Keratinocyte (primary cell): ENCODE data around the gene CPSF3. TPM values are rescaled to one million over a fixed set of nuclear protein-coding genes. Genes with fewer than 3 reads are reported as not detected.

ENCODE experiments used
- DNase-seq: peaks from one replicate; pipeline ENCODE4 v3.0.0-alpha.2; 2011; ENCODE audit warnings: low read depth, missing footprints, low spot score
- FAIRE-seq: peaks from 2 replicates; lab custom pipeline; 2011; peaks lifted over from hg19 to GRCh38; lab: Jason Lieb, UNC
- H2AFZ ChIP-seq: 2 replicates; pipeline ENCODE4 v1.6.0; 2012; ENCODE audit warnings: low read length, control low read depth, inconsistent platforms; ENCODE audit not compliant: control insufficient read depth
- H3K27ac ChIP-seq: 2 replicates; pipeline ENCODE4 v1.5.1; 2011; ENCODE audit warnings: low read length; ENCODE audit not compliant: control insufficient read depth, insufficient read depth
- H3K27me3 ChIP-seq: 3 replicates; pipeline ENCODE4 v1.6.0; 2011; ENCODE audit warnings: low read length; ENCODE audit not compliant: control insufficient read depth, insufficient read depth; ENCODE audit errors: extremely low read depth
- H3K36me3 ChIP-seq, 2 experiments: 2 replicates in 1 of 2; 3 replicates in 1 of 2; pipeline ENCODE4 v1.5.1; 2011; ENCODE audit warnings: low read length in 2 of 2, mild to moderate bottlenecking in 1 of 2; ENCODE audit not compliant: control insufficient read depth in 2 of 2, insufficient read depth in 2 of 2; ENCODE audit errors: extremely low read depth in 1 of 2
- H3K4me1 ChIP-seq: 3 replicates; pipeline ENCODE4 v1.5.1; 2011; ENCODE audit warnings: low read length; ENCODE audit not compliant: control insufficient read depth, insufficient read depth; ENCODE audit errors: extremely low read depth
- H3K4me2 ChIP-seq: 3 replicates; pipeline ENCODE4 v1.6.0; 2011; ENCODE audit warnings: low read depth, low read length; ENCODE audit not compliant: control insufficient read depth, insufficient read depth; ENCODE audit errors: extremely low read depth
- H3K4me3 ChIP-seq, 3 experiments: fragments of 200-600 bp in 1 of 3; sonication (generic) in 1 of 3; 2 replicates in 2 of 3; 3 replicates in 1 of 3; pipeline ENCODE4 v1.5.1; 2011 to 2016; ENCODE audit warnings: low read length in 3 of 3, mild to moderate bottlenecking in 3 of 3, control low read depth in 2 of 3, inconsistent platforms in 1 of 3, low read depth in 1 of 3, mixed read lengths in 1 of 3, mixed run types in 1 of 3, moderate library complexity in 1 of 3; ENCODE audit not compliant: control insufficient read depth in 2 of 3, insufficient read depth in 2 of 3; ENCODE audit errors: extremely low read depth in 1 of 3
- H3K79me2 ChIP-seq: 2 replicates; pipeline ENCODE4 v1.6.0; 2012; ENCODE audit warnings: low read length; ENCODE audit not compliant: control insufficient read depth, insufficient read depth
- H3K9ac ChIP-seq: 3 replicates; pipeline ENCODE4 v1.6.0; 2011; ENCODE audit warnings: low read length; ENCODE audit not compliant: control insufficient read depth, insufficient read depth; ENCODE audit errors: extremely low read depth
- H3K9me1 ChIP-seq: 3 replicates; pipeline ENCODE4 v1.6.0; 2011; ENCODE audit warnings: low read length; ENCODE audit not compliant: control insufficient read depth, insufficient read depth; ENCODE audit errors: extremely low read depth
- H3K9me3 ChIP-seq: 2 replicates; pipeline ENCODE4 v1.5.1; 2012; ENCODE audit warnings: low read depth, low read length; ENCODE audit not compliant: control insufficient read depth
- H4K20me1 ChIP-seq: 3 replicates; pipeline ENCODE4 v1.6.0; 2011; ENCODE audit warnings: low read length; ENCODE audit not compliant: control insufficient read depth, insufficient read depth; ENCODE audit errors: extremely low read depth
- CTCF ChIP-seq, 3 experiments: IDR thresholded peaks in 1 of 3; conservative IDR thresholded peaks in 1 of 3; optimal IDR thresholded peaks in 1 of 3; 2 replicates in 2 of 3; 3 replicates in 1 of 3; pipeline versions ENCODE3 to v1.5.1; 2011; ENCODE audit warnings: low read length in 3 of 3, mild to moderate bottlenecking in 3 of 3, moderate library complexity in 2 of 3, control low read depth in 1 of 3, inconsistent platforms in 1 of 3; ENCODE audit not compliant: insufficient read depth in 2 of 3; ENCODE audit errors: extremely low read depth in 1 of 3
- EZH2 ChIP-seq: IDR thresholded peaks from one replicate; pipeline ENCODE4 v1.6.1; 2012; ENCODE audit warnings: inconsistent platforms, mild to moderate bottlenecking, low read length, moderate library complexity
- dilution Hi-C: fragments of 300-500 bp; cut with MboI; formaldehyde crosslinking; loops from one replicate; pipeline ENCODE4 v1.7.0; 2020; ENCODE audit warnings: low sequenced_read_pairs; ENCODE audit not compliant: extremely low pct_ligation_motif_present
- polyA plus RNA-seq, 5 experiments: library from polyadenylated mRNA; depleted of rRNA in 3 of 5; stranded (reverse) in 3 of 5; stranded (forward) in 1 of 5; unstranded in 1 of 5; fragments of >200 nt; gene quantifications; 1 replicate in 1 of 5; 2 replicates in 3 of 5; 3 replicates in 1 of 5; pipeline versions ENCODE4 v1.2.1 to v1.2.3, GENCODE V29; 2011 to 2012; ENCODE audit warnings: missing spikeins in 2 of 5, low read depth in 1 of 5, low replicate concordance in 1 of 5

CPSF3 gene
- polyA plus RNA-seq, 1 donor (not counting 4 experiments of a cell fraction or from before 2014, with no cell fraction given): 31.1 TPM

- H3K4me3 ChIP-seq: no peak overlapping the region
- no peak for TF ChIP-seq CTCF (optimal IDR thresholded peaks at IDR 0.05 in 1 of 3, IDR thresholded peaks at IDR 0.05 in 1 of 3, conservative IDR thresholded peaks at IDR 0.05 in 1 of 3; ENCODE audit: extremely low read depth in 1 of 3, insufficient read depth in 2 of 3, low read length in 3 of 3)
- TF ChIP-seq EZH2: no peak
- H3K9me3 ChIP-seq: no peaks in the 10 kb centered on the region
- H4K20me1 ChIP-seq: no peaks in the 10 kb centered on the region
- DNase-seq (no peak), FAIRE-seq (no peak)
- no peaks in the 10 kb centered on the region for H3K4me1 ChIP-seq
- no peak overlapping the region for H2AFZ ChIP-seq
- no peak overlapping the region for H3K9ac ChIP-seq
- H3K27me3 ChIP-seq: no peaks in the 10 kb centered on the region
- peaks cover 1 to 5% of the 10 kb centered on the region in 2 experiments for H3K36me3 ChIP-seq
- H3K27ac ChIP-seq: no peak overlapping the region
- no peaks in the 10 kb centered on the region for H3K9me1 ChIP-seq
- H3K4me2 ChIP-seq: no peak overlapping the region
- no peaks in the 10 kb centered on the region for H3K79me2 ChIP-seq
- dilution Hi-C loops: no loop called here
Observed at GRCh38 chr2:9460441-9461017, 37.1 kb downstream of the CPSF3 start.

- H3K9ac ChIP-seq: no peak overlapping the region
- no peak overlapping the region for H3K27ac ChIP-seq
- H3K36me3 ChIP-seq: peaks cover 5 to 6% of the 10 kb centered on the region in 2 experiments
- H3K79me2 ChIP-seq: no peaks in the 10 kb centered on the region
- no peaks in the 10 kb centered on the region for H3K27me3 ChIP-seq
- no peak for TF ChIP-seq EZH2
- no peak for TF ChIP-seq CTCF (optimal IDR thresholded peaks at IDR 0.05 in 1 of 3, IDR thresholded peaks at IDR 0.05 in 1 of 3, conservative IDR thresholded peaks at IDR 0.05 in 1 of 3; ENCODE audit: extremely low read depth in 1 of 3, insufficient read depth in 2 of 3, low read length in 3 of 3)
- H3K4me3 ChIP-seq: no peak overlapping the region
- FAIRE-seq: no peak
- H3K9me3 ChIP-seq: no peaks in the 10 kb centered on the region
- no peak for DNase-seq
- H3K4me2 ChIP-seq: no peak overlapping the region
- no peak overlapping the region for H2AFZ ChIP-seq
- no peaks in the 10 kb centered on the region for H3K9me1 ChIP-seq
- no peaks in the 10 kb centered on the region for H3K4me1 ChIP-seq
- H4K20me1 ChIP-seq: no peaks in the 10 kb centered on the region
- dilution Hi-C loops: no loop called here
Observed at GRCh38 chr2:9461079-9461478, 37.6 kb downstream of the CPSF3 start.
